Transverse colon (tissue), 4 donors: Measurements from ENCODE around the gene TMEM97. TPM values are rescaled to one million over a fixed set of nuclear protein-coding genes. Genes with fewer than 3 reads are reported as not detected.

ENCODE experiments used
- DNase-seq: peaks from one replicate; pipeline ENCODE4 v3.0.0-alpha.2; 2019
- H3K27ac ChIP-seq, 4 donors: fragments of 200-600 bp; sonication (generic); 2 replicates each; pipeline ENCODE4 v1.5.1; 2016 to 2018; ENCODE audit warnings: inconsistent platforms in 4 of 4
- H3K27me3 ChIP-seq: fragments of 200-600 bp; sonication (generic); 2 replicates; pipeline ENCODE4 v1.5.1; 2017; ENCODE audit warnings: inconsistent platforms
- H3K36me3 ChIP-seq, 4 donors: fragments of 200-600 bp; sonication (generic); 2 replicates each; pipeline ENCODE4 v1.5.1; 2017 to 2019; ENCODE audit warnings: inconsistent platforms in 4 of 4
- H3K4me1 ChIP-seq, 4 donors: fragments of 200-600 bp; sonication (generic); 2 replicates each; pipeline ENCODE4 v1.5.1; 2017 to 2020; ENCODE audit warnings: inconsistent platforms in 4 of 4
- H3K4me3 ChIP-seq, 4 donors: fragments of 200-600 bp; sonication (generic); 1 replicate in 1 of 4; 2 replicates in 3 of 4; pipeline versions ENCODE4 v1.5.1 to v1.6.1; 2017 to 2019; ENCODE audit warnings: inconsistent platforms in 4 of 4
- H3K9me3 ChIP-seq, 2 donors: fragments of 200-600 bp; sonication (generic); 2 replicates each; pipeline ENCODE4 v1.5.1; 2017 to 2019; ENCODE audit warnings: inconsistent platforms in 2 of 2
- CTCF ChIP-seq, 5 experiments: fragments of 200-600 bp in 3 of 5; fragments of 450-650 bp in 2 of 5; sonication (generic) in 3 of 5; IDR thresholded peaks; 1 replicate in 2 of 5; 2 replicates in 3 of 5; pipeline ENCODE4 v1.5.1; 2016 to 2017; ENCODE audit warnings: antibody characterized with exemption in 5 of 5, inconsistent platforms in 3 of 5, mild to moderate bottlenecking in 2 of 5, moderate library complexity in 1 of 5
- EP300 ChIP-seq: sonication (generic); formaldehyde crosslinking; IDR thresholded peaks from one replicate; pipeline ENCODE4 v1.6.1; 2017; ENCODE audit warnings: antibody characterized with exemption, low read depth
- POLR2A ChIP-seq: fragments of 450-650 bp; IDR thresholded peaks from one replicate; pipeline ENCODE4 v1.6.1; 2016; ENCODE audit warnings: antibody characterized with exemption, mild to moderate bottlenecking, moderate library complexity
- POLR2AphosphoS5 ChIP-seq, 3 donors: sonication (generic); formaldehyde crosslinking; IDR thresholded peaks; one replicate each; pipeline ENCODE4 v1.6.1; 2016; ENCODE audit warnings: antibody characterized with exemption in 3 of 3
- WGBS, 2 donors: methylation state at CpG; one replicate each; pipeline ENCODE4 v1.1.5; 2018; ENCODE audit warnings: low coverage in 1 of 2; 5-methylcytosine and 5-hydroxymethylcytosine counted together
- in situ Hi-C, 4 donors: fragments of 200-750 bp; cut with MboI; loops; one replicate each; pipeline versions ENCODE4 v1.15.0 to v1.15.1; 2017; ENCODE audit warnings: low sequenced_read_pairs in 3 of 4, low pct_ligation_motif_present in 1 of 4, low pct_unique_long_range_greater_than_20kb in 1 of 4
- intact Hi-C: fragments of 100-400 bp; cut with DNase I; formaldehyde crosslinking; loops from one replicate; pipeline ENCODE4 v1.15.1; 2023; ENCODE audit warnings: low total_unique reads
- total RNA-seq, 4 donors: library from RNA; depleted of rRNA; stranded (reverse); fragments of >200 nt; gene quantifications; one replicate each; pipeline ENCODE4 v1.1.0, GENCODE V29; 2016

Gene TMEM97
- total RNA-seq, 4 donors from 2014 or later: 4.5 to 57.7 (median 8.9) TPM; not detected in 1

GRCh38 chr17:28363776-28364650 lies 45.0 kb downstream of the TMEM97 start:
- no peaks in the 10 kb centered on the region for H3K4me1 ChIP-seq
- H3K36me3 ChIP-seq: peaks cover 0 to 45% (median 15%) of the 10 kb centered on the region in 4 donors
- 90% methylated on average over 8 of the region's 8 CpGs; no CpG with 5 or more reads in 1 of the 2 donors for WGBS, 2 donors
- DNase-seq: no peak
- intact Hi-C loops (no loop called here), in situ Hi-C loops (no loop called here)
- TF ChIP-seq POLR2AphosphoS5 (IDR thresholded peaks at IDR 0.05) (no peak), POLR2A (no peak), EP300 (no peak), CTCF (IDR thresholded peaks at IDR 0.05) (no peak)
- no peak overlapping the region for H3K4me3 ChIP-seq
- no peaks in the 10 kb centered on the region for H3K9me3 ChIP-seq
- H3K27ac ChIP-seq: no peak overlapping the region
- H3K27me3 ChIP-seq: no peaks in the 10 kb centered on the region

- Histone ChIP-seq H3K27ac (no peak within 1 kb of the TSS), H3K4me3 (no peak within 1 kb of the TSS), H3K9me3 (no peaks in the 10 kb centered on the region), H3K27me3 (no peaks in the 10 kb centered on the region), H3K36me3 (peaks cover 0 to 40% (median 12%) of the 10 kb centered on the region in 4 donors), H3K4me1 (no peaks in the 10 kb centered on the region)
- 92% methylated on average over 13 of the region's 13 CpGs; no CpG with 5 or more reads in 1 of the 2 donors for WGBS, 2 donors
- intact Hi-C loops: no loop called here
- TF ChIP-seq CTCF (IDR thresholded peaks at IDR 0.05) (no peak), POLR2AphosphoS5 (IDR thresholded peaks at IDR 0.05) (no peak), EP300 (no peak), POLR2A (no peak)
- no peak for DNase-seq
- in situ Hi-C loops: no loop called here
Observed at GRCh38 chr17:28364665-28365363, 45.8 kb downstream of the TMEM97 start, which contains the start of gene SEBOX. Gene SEBOX (minus strand): TSS chr17:28365199. CDS start chr17:28365151, 48 bp downstream.

GRCh38 chr17:28365487-28365886 lies 46.5 kb downstream of the TMEM97 start:
- in situ Hi-C loops: no loop called here

More at GRCh38 chr17:28365487-28365886, 46.5 kb downstream of the TMEM97 start:
- WGBS, 2 donors: 96 to 100% methylated on average over 1 to 3 of the region's 3 CpGs
- Histone ChIP-seq H3K36me3 (peaks cover 0 to 34% (median 8%) of the 10 kb centered on the region in 4 donors), H3K4me1 (no peaks in the 10 kb centered on the region), H3K9me3 (no peaks in the 10 kb centered on the region), H3K27ac (no peak overlapping the region), H3K27me3 (no peaks in the 10 kb centered on the region), H3K4me3 (no peak overlapping the region)
- no peak for DNase-seq
- TF ChIP-seq POLR2A: no peak
- no peak for TF ChIP-seq POLR2AphosphoS5 (IDR thresholded peaks at IDR 0.05)
- no peak for TF ChIP-seq EP300
- TF ChIP-seq CTCF (IDR thresholded peaks at IDR 0.05): no peak
- intact Hi-C loops: no loop called here
